NCI-H2081 treated with DMSO at 0.1 percent for 48 hours (cell line): Measurements from ENCODE around the gene MDN1.
"Not testable (repeated sequence)": the region's sequence is repeated elsewhere in the genome, so short reads cannot be mapped to it uniquely, and the experiment has no call there.

Experiments used
- DNase-seq: peaks from one replicate; lab custom pipeline; 2025; lab: John Stamatoyannopoulos, UW

MDN1 gene

DNA sequence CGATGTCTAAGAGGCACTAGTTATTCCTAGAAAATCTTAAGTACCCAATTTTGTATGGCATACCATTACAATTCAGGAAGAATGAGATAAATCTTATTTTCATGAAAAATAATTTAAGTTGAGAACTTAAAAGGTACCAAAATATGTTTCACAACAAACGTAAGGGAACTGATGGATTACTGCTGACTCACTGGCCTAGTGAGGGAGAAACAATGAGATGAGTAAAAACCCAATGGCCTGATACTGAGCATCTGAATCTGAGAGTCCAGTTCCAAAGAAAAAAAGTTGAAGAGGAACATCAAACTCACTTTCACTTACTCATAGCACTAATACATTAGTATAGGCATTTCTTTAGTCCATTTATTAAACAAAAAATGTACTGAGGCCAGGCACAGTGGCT, 56.0 kb downstream of the MDN1 start:
- no peak for DNase-seq

DNA sequence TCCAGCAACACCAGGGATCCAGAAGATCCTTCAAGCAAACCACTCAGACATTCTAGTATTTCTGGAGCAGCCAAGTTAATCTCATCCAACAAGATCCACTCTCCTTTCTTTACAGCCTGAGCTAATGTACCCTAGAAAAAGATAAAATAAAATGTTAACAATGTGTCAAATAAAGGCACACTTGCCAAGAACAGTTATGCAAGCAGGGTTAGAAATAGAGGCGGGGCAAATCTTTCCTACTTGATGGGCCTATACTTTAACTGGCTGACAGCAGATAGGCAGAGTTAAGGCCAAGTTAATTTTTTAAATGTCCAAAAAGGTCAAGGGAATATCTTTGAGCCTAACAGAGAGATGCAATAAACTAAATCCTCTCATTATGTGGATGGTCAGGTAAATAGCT, 60.8 kb downstream of the MDN1 start:
- DNase-seq, result no peak

DNA sequence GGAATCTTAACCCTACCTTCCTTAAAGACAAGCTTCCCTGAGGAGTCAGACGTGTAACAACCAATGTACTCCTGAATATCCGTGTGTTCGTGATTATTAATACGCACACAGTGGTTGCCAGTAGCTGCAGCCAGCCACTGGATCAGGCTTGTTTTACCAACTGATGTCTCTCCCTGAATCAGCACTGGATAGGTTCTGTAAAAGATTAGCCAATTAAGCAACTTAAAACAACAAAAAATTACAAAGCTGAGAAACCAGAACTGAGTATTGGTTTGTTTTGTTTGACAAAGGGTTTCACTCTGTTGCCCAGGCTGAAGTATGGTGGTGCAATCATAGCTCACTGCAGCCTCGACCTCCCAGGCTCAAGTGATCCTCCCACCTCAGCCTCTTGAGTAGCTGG, 69.3 kb downstream of the MDN1 start:
- DNase-seq, result no peak

DNA sequence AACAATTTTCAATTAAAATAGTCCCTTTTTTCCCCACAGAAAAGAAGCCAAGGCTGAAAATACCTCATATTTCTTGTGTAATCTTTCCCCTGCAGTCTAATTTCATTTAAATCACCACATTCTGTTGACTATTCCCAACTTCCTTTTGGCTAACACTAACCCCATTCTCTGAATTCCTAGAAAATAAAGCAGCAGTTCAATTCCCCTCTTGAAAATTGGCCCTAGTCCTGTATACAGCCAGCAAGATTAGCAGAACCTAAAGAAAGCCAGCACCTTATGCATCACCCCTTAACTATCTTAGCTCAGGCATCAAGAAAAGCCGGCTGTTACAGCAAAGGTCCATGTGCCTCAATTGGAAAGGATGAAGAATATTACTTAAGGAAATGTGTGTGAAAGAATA, 69.7 kb downstream of the MDN1 start:
- no peak for DNase-seq

DNA sequence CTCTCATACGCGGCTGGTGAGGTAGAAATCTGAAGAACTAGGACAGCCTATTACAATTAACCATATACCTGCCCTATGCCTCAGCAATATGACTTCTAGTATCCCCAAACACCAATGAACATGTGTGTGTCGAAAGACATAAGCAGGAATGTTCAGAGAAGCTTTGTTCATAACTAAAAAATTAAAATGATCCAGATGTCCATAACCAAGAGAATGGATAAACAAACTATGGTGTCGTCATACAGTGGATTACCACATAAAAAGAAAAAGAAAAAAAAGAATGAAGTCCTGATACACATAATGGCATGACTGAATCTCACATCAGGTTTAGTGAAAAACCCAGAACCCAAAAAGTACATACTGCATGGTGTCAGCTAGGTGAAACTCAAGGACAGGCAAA, 73.9 kb downstream of the MDN1 start:
- no peak for DNase-seq

DNA sequence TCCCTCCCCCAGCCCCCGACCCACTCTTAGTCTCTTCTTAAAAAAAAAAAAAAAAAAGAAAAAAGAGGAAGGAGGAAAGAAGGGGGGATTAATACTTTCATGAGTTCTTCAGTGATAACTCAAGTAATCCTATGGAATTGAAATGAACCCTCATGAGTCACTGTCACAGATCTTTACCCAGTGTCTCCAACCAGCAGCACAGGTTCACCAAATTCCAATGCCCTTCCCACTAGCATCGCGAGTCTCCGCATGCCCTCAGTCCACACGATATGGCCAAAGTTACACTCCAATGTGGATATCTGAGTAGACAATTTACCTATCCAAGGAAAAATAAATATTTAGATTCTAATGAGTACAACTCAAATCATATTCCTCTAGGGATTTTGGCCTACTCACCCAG, 74.5 kb downstream of the MDN1 start:
- DNase-seq, result no peak

DNA sequence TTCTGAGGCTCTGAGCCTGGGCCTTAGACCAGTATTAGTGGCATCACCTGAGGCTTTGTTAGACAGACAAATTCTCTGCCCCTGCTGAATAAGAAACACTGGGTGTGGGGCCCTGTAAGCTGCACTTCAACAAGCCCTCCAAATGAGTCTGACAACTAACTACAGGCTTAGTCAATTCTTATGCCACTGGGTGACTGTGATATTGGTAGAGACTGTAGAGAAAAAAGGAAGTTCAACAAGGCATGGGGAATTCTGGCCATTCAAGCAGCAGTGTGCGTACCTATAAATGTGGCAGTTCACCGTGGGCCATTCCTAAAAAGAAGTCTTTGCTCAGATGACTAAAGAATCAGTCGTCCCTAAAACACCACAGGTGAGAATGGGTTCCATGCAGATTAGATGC, 82.7 kb downstream of the MDN1 start:
- DNase-seq, result no peak

DNA sequence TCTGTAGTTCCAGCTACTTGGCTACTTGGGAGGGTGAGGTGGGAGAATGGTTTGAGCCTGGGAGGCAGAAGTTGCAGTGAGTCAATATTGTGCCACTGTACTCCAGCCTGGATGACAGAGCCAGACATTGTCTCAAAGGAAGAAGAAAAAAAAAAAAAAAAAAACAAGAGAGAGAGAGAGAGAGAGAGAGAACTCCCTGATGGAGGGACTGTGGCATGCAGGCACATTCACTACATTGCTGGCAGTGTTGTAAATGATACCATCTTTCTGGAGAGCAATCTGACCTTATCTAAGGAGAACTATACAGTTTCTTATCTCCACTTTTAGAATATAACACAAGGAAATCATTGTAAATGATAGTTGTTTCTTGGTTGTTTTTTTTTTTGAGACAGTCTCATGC, 85.1 kb downstream of the MDN1 start:
- no peak for DNase-seq

DNA sequence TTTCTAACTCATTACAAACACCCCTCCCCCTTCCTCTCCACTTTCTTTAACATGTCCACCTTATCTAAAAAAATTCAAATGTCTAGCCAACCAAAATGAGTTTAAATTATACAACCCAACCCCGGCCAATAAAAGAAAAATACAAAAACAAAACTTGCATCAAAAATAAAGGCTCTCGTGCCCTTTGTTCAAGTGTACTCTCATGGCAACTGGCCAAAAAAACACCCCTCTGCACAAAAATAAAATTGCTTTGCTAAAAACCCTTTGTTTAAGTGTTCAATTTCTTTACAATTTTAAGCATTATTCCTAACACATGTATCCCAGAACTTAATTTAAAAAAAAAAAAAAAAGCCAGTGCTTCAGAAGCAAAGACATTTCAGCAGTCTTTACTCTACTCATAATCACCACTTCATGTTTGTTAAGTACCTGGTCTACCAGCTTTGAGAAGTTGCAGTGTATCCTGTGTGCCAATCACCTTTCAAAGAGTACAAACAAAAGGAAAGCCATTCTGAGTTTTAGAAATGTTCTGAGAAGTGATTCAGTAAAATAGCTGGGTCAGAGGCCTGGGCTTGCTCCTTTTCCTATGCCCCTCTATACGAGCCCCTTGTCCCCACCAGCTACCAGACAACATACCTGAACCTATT, 87.5 kb downstream of the MDN1 start:
- no peak for DNase-seq

DNA sequence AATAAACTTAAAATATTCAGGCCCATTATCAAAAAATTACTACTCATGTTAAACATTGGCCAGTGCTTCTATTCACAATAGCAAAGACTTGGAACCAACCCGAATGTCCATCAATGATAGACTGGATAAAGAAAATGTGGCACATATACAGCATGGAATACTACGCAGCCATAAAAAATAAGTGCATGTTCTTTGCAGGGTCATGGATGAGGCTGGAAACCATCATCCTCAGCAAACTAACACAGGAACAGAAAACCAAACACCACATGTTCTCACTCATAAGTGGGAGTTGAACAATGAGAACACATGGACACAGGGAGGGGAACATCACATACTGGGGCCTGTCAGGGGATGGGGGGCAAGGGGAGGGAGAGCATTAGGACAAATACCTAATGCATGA, 88.3 kb downstream of the MDN1 start:
- not testable (repeated sequence) for DNase-seq

DNA sequence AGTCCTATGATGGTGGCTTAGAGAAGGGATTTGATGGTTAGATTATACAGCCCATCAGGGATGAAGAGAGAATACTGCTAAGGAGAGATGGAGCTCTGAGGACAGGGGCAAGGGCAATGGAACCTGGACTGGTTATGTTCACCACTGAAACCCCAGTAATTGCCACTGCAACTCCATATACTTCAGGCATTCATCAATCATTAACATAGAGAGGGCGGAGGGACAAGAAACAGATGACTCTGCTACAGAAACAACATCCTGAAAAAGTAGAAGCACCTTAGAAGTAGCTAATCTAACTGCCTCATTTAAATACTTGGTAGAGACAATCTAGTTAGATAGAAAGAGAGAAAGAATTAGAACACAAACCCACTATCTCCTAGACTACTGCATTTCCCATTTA, 89.8 kb downstream of the MDN1 start:
- DNase-seq, result no peak

DNA sequence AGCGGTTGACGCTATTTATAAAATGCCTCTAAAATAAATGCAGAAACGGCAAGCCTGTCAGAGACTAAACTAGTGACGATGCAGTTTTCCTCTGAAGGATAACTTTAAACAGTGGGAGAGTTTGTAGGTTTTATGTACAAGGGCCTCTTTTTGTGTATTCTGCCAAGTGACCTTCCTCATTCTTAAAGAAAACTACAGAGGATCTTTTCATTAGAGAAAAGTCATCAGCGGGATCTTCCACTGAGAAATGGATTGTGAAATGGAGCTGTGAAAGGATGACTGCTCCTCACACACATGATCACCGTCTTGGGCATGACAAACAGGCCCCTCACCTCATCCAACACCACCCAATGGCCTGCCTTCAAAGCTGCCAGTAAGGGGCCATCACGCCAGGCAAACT, 92.1 kb downstream of the MDN1 start:
- no peak for DNase-seq

DNA sequence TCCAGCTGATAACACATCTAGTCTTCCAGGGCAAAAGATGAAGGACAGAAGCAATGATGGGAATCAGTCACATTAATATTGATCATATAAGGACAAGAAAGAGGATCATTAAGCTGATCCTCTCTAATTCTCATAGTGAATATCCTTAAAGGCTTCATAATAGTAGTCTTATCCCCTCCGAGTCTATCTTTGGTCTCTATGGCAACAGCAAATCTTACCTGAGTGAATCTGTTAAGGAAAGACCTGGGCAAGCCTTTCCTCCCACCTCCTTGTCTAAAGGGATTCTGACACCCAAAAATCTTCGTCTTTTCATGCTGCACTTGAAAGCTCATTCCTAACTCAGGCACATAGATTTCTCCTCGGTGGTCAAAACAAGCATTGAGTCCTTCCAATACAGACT, 94.6 kb downstream of the MDN1 start:
- DNase-seq, result no peak

DNA sequence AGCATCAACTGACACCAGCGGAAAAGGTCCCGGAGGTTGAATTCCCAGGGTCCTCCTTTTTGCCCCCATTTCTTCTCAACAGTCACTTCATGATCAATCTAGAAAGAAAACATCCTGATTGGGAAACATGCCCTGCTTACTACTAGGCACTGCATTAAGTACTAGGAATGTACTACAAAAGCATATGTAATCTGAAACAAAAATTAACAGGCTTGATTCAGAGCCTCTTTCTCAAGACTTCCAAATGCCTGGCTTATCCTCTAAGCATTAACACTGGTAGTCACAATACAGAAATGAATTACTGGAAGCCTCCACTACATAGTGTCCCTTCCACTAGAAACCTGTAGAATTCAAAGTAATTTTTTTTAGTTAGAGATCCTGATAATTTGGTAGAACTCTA, 96.5 kb downstream of the MDN1 start:
- no peak for DNase-seq

DNA sequence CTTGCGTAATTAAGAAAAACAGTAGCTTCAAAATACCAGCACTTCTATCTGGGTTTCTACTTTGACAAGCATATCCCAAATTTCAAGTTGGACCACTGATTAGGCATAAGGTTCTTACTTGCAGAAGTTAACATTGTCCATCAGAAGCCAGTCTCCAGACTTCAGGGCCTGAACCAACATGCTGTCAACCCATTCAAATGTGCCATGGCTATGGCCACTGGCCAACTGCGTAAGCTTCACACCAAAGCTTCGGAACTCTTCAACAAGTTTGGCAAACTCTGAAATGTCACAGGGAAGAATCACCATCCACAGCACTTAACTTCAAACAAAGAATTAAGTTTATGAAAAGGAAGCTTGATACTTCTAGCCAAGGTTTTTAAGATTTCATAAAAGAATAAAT, 103.1 kb downstream of the MDN1 start:
- DNase-seq, result no peak

DNA sequence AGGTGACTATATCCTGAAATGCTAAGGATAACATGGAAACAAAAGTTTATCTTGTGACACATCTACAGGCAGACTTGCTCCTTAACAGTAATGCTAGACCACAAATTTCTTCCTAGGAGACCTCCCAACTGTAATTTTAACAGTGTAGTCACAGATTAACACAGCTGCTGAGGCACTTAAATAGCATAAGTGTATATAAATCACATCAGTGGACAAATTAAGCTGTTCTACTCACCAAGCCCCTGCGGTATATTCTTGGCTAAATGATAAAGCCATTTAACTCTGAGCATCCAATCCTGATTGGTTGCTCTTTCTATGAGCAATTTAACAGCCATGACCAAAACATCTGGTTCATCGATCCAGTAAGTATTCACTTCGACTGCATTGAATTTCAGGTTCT, 107.8 kb downstream of the MDN1 start:
- DNase-seq, result no peak

DNA sequence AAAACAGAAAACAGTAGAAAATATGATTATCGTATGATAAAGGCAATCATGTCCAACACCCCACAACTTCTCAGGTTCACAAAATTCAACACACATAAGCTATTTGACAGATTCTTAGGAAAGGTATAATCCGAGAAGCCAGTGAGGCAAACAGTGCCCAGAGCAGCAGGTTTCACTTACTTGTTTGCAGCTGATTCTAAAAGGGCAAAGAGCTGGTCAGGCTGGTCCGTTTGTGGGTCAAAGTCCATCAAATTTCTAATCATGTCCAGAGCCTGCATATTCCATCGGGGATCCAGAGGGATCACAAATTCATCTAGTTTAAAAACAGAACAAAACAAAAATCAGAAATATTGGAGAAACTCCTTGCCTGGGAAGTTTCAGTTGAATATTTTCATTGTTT, 111.3 kb downstream of the MDN1 start:
- no peak for DNase-seq

DNA sequence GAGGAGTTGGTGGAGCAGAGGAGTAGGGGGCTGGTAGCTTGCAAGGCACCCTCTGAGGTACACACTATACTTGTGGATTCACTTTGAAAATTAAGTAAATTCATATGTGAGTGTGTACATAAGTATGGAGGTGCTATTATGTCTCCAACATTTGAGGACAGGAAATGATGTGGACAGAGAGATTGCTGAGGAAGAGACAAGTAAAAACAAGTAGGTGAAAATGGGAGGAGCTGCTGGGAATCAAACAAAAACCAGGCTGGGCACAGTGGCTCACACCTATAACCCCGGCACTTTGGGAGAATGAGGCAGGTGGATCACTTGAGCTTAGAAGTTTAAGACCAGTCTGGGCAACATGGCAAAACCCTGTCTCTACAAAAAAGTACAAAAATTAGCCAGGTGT, 111.8 kb downstream of the MDN1 start:
- DNase-seq, result no peak

DNA sequence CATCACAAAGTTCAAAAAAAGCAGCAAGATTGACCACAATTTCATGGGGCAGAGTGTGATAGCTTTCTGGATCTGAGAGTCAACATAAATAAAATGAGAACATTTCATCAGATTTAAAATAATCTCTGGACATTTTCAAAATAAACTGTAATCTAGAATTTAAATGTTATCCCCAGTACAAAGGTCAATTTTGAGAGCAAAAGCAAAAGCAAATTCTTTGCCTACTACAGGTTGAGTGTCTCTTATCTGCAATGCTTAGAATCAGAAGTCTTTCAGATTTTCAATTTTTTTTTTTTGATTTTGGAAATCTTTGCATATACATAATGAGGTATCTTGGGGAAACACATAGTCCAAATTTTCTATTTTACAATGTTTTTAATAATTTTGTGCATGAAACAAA, 113.5 kb downstream of the MDN1 start:
- no peak for DNase-seq

DNA sequence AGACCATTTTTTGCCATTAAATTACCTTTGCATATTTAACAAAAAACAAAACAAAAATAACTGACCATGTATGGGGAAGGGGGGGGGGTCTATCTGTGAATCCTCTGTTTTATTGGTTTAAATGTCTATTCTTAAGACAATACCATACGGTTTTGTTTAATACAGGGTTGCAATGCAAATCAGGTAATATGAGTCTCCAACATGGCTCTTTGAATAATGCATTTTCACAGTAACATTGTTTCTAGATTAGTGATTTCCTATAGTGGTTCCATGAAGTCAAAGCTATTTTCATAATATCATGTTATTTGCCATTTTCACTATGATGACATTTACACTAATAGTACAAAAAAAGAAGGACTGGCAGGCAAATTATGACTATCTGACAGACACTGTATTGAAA, 116.3 kb downstream of the MDN1 start:
- DNase-seq, result no peak

DNA sequence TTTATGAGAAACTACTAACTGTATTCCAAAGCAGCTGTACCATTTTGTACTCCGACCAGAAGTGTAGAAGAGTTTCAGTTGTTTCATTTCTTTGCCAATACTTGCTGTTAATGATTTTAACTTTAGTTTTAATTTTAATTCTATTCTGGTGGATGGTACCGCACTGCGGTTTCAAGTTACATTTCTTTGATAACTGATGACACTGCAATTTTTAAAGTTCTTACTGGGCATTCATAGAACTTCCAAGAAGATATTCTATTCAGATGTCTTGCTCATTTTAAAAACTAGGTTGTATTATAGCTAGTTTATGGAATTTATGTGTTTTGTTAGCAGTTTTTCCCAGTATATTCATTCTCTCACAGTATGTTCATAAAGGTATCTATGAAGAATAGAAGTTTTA, 117.2 kb downstream of the MDN1 start:
- DNase-seq, result no peak

DNA sequence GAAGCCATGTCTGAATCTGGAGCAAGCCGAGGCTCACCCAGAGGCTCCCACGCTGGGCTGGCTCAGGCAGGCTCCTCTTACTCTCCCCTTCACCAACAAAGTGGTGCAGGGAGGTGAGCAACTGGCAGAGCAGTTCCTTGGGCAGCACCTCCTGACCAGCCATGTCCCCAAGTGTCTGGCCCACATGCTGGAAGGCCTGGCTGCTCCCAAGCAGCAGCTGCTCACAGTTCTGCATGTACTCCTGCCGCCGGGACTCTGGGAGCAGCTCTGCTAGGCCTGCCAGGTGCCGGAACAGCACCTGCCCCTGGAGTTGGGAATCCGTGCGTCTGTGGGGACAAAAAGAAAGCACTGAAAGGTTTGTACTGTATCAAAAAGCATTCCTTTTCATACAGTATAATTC, 123.9 kb downstream of the MDN1 start:
- DNase-seq, result no peak

DNA sequence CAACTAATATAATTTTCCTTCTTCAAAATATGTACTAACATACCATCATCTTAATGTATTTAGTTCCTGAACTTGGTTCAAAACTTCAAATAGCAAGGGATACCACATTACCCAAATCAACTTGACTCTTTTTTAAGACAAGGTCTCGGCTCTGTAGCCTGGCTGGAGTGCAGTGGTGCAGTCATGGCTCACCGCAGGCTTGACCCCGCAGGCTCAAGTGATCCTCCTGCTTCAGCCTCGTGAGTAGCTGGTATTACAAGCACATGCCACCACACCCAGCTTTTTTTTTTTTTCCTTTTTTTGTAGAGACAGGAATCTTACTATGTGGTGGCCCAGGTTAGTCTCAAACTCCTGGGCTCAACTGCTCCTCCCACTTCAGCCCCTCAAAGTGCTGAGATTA, 125.2 kb downstream of the MDN1 start:
- DNase-seq, result no peak

DNA sequence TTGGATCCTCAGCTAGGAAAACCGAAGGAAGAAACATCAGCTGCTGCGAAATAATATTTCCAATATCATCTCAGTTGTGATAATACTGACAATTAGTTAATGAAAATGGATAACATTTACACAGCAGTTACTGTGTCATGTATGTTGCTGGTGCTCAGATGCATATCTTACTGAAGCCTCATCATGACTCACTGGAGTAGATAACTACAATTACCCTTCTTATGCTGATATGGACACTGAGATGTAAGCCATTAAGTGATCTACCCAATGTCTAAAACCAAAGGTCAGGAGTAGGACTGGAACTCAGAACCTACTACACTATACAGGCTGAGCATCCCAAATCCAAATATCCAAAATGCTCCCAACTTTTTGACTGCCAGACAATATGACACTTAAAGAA, 126.4 kb downstream of the MDN1 start:
- DNase-seq, result no peak

DNA sequence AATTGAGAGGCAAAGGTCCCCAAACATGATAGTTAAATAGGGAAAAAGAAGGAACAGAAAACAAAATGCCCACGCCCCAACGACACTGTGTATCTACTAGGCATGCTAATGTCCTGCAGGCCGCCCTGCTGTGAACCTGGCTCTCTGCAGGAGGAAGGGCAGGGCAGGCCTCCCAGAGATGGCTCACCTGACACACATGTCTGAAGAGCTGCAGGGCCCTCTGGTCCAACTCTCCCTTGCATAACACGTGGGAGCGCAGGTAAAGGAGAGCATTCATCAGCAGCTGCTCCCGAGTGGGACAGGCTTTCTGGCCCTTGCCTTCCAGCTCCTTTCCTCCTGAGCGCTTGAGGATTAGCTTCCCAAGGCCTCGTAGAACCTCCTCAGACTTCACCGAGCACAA, 127.3 kb downstream of the MDN1 start:
- DNase-seq, result no peak
